Hindlimb muscle (tissue), 1 donor: ENCODE results near the gene TMTC1. TPM values are rescaled to one million over a fixed set of nuclear protein-coding genes. Genes with fewer than 3 reads are reported as not detected.
A peak's percentile ranks its signal among the peaks of the same experiment; 100 is the strongest.

Source experiments
- DNase-seq: peaks from one replicate; pipeline ENCODE4 v3.0.0-alpha.2; 2013
- polyA plus RNA-seq: library from polyadenylated mRNA; unstranded; fragments of 120-200 nt; gene quantifications from one replicate; pipeline ENCODE4 v1.2.1, GENCODE V29; 2013; ENCODE audit not compliant: insufficient read length

The TMTC1 gene
- polyA plus RNA-seq, 1 donor = 57.0 TPM

DNA sequence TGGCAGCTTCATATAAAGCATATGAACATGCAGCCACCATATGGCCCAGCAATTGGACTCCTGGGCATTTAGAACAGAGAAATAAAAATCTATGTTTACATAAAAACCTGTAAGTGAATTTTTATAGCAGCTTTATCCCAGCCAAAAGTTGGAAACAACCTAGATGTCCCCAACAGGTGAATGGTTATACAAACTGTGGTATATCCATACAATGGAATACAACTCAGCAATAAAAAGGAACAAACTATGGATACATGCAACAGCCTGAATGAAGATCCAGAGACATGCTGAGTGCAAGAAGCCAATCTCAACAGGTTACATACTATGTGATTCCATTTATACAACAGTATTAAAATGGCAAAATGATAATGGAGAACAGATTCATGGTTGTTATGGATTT lies 3.7 kb downstream of the TMTC1 start:
- no peak for DNase-seq

DNA sequence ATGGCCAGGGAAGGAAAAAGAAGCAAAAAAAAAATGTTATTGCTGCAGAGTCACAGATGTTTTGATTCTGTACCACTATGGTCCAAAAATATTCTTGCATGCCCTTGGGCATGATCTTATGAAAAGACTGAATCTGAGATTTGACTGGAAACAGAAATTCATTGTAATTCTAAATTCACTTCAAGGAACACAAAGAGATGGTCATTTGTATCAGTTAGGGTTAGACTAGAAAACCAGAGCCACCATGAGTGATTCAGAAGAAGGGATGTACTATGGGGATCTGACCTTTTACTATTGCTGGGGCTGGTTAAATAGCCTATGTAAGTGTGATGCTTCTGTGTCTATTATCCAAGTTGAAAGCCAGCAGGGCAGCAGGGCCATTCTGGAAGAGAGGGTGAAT lies 5.2 kb downstream of the TMTC1 start:
- no peak for DNase-seq

DNA sequence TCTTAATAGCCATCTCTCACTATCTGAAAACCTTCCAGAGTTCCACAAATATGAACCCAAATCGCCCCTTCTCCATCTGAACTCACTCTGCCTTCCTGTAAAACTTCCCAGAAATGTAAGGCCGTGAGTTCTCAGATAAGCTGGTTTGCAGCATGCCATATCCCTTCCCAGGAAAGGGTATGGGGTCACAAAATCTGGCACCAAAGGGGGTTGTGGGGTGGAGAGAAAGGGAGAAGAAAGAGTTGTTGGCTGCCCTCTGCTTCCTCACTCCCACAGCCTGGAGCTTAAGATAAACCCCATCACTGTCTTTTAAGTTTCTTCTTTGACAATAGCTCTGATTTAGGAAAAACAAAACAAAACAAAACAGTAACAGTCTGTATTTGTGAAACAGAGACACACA lies 10.7 kb downstream of the TMTC1 start:
- DNase-seq = no peak

DNA sequence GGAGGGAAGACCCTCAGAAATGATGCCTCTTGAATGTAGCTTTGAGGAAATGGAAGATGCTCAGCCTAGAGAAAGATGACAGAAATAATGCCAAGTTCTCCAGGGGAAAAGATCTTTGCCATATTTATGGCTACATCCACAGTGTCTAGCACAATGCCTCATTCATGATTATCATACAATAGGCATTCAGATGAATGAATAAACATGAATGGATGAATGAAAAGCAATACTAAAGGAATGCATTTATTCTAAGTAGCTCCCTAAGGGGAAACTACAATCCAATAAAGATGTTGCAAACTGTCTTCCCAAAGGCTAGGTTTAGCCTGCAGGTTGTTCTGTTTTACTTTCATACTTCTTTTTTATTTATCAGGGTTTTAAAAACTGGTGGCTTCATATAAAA lies 12.0 kb downstream of the TMTC1 start:
- DNase-seq = no peak

DNA sequence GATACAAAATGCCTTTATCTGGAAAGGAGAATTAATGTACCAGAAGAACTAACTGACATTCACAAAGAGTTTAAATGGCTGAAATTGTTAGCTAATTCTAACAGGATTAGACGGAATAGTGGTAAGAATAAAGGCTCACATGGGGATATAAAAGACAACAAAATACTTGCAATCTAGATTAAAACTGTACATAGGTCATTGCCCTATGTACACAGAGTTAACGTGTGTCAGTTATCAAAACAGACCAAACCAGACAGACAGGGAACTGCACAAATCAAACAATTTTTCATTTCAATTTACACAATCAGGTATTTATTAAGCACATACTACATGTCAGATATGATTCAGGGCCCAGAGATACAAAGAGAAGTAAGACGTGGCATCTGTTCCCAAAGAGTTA lies 12.6 kb downstream of the TMTC1 start:
- no peak for DNase-seq

DNA sequence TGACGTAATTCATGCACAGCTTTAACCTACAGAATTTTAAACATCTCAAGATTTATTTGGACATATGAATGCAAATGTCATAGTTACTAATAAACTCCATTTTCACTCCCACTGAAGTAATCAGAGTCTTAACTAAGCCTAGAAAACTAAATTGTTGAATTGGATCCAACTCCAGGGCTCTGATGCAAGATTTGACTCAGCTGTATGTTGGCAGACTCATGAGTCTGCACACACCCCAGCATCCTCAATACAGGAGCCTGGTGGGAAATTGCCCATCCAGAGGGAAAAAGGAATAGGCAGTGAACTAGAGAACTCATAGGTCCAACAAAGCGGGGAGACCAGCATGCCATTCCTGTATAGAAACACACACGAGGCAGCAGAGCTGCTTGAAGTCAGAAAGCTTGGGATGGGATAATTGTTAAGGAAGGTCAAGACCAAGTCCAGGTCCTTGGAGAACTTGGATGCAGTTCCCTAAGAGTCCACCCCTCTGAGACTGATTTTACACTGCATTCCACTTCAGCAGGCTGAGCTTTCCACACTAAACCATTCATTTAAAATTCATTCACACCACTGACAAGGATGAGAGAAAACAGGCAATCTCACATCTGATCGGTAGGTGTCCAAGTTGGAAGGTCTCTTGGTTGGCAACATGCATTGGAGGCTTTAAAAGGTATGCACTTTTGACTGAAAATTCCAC lies 14.4 kb downstream of the TMTC1 start:
- DNase-seq = no peak

DNA sequence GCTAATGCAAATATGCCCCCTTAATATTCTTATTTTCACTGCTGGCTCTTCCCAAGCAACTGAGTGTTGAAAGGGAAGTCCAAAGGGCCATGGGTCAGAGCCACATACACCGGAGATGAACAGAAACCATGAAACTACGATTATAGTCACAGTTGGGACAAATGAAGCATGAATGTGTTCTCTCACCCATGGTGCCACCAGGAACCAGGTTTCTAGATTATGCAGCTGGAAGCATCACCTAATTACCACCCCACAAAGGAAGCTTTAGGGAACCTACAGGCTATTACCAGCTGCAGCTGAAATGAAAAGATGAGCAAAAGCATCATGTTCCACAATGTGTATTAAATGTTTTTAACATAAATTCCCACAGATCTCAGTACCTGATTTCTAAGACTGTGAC lies 15.4 kb downstream of the TMTC1 start:
- DNase-seq = no peak

DNA sequence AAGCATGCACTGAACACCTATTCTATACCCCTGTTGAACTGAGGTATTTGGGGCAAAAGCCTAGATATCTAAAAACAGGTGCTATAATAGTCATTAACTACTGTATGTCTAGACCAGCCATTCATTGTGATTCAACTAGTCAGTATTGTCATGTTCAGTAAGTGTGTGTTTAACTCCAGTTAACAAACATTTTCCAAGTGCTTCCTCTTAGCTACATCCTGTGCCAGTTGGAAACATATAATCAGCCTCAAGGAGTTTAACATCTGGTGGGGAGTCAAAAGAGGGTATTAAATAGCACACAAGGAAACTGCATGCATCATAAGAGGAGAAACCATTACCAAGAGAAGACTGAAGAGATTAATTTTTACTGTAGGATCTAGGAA lies 20.4 kb downstream of the TMTC1 start:
- DNase-seq = peak; percentile 31

DNA sequence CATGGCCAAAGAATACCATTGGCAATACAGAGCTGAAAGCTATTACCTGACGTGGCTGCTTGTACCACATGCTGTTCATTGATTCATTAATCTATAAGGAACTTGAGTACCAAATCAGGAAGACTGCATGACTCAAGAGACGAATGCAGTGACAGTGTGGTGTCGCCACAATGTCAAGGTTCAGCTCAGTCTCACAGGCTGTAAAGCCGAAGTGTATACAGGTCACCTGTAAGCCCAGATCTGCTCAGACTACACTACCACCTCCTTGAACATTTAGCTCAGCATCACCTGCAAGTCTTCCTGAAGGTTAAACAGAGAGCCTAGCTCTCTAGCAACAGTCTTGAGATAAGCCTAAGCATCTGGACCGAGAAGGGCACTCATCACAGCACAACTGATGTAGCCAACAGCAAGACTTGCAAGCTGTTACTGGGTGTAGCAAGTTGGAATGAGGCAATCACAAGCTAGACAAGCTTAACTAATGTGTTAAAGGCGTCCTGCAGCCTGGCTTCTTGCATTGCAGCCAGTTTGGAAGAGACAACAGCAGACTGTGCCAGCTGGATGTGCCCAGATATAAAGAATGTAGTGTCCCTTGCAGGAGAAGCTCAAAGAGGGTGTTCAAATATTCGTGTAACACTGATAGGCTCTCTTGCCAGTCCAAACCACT lies 21.0 kb downstream of the TMTC1 start:
- DNase-seq = peak; percentile 48

DNA sequence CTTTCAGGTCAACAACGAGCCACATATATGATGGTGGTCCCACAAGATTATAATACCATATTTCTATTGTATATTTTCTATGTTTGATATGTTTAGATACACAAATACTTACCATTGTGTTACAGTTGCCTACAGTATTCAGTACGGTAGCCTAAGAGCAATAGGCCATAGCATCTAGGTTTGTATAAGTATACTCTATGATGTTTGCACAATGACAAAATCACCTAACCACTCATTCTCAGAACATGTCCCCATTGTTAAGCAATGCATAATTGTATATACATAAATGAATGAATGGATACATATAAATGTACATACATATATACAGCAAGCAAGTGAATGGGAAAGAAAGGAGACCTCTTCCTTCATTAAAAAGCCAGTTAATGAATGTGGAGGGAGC lies 23.8 kb downstream of the TMTC1 start:
- DNase-seq = no peak

DNA sequence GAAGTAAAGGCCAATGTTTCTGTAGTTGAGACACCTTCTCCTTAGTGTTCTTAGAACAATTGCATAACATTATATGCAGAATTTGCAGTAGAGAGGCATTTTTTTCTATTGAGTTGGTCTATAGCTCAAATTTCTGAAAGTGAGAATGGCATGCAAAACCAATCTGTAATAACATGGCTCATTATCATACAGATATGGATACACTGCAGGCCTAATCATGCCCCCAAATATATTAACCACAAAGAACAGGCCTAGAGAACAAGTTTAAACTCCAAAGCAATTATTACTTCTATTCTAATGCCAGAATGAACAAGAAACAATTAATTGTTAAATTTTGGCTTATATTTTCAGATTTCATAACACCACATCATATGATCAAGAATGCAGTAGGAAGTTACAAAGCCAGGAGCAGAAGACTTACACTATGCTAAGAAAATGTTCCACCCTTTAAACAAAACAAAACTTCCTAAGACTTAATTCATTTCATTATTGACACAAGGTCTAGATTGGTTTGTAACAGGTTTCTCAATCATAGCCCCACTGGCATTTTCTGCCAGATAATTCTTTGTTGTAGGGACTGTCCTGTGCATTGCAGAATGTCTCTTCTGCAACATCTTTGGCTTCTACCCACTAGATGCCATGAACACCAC lies 26.9 kb downstream of the TMTC1 start:
- DNase-seq = no peak

DNA sequence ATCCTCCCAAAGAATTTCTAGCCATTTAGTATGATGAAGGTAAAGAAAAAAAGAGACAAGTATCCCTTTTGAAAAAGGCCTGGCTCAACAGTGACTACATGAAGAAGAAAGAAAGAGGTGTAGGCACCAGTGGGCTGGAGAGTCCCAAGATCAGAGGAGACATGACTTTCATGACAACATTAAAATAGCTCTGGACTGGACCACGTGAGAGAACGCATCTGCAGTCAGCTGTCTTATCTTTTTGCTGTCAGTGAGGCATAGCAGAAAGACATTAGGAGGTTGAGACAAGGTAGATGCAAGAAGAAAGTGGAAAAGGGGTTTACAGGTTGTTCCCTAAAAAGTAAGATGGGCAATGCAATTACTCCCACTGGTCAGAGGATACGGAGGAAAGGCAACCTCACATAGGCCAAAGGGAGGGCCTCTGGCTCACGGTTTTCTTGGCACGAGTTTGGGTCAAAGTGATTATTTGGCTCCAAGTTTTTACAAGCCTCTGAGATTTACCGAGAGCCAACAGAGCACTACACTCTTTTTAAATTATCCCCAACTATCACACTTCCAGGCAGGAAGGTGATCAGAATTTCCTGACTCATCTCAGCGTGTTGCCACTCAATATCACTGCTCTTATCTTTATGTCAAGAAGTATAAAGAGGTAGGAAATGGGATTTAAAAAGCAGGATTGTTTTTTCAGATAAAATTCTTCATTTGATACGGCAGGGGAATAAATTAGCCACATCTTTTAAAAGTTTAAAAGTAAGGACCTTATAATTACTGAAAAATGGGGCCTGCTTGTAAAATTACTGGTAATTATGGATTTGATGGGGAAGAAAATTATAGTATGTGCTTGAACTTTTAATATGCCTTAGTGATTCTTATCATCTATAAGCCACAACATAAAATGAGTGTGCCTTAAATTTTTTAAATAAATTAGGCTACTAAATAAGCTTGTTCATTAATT lies 29.2 kb downstream of the TMTC1 start:
- no peak for DNase-seq

DNA sequence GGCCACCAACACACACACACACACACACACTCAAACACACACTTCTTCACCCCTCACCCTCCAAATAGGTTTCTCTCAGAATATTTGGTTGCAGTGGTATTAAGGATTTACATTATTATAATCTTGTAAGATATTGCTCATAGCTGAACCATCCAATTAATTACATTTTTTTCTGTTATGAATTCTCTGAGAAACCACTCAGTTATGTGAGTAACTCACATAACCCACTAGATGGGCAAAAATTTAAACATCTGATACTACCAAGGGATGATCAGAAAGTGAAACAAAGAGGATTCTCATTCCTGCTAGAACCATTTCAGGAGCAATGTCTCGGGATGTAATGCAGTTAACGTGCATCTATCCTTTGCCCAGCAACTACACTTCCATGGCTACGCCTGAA lies 31.6 kb downstream of the TMTC1 start:
- DNase-seq = no peak

DNA sequence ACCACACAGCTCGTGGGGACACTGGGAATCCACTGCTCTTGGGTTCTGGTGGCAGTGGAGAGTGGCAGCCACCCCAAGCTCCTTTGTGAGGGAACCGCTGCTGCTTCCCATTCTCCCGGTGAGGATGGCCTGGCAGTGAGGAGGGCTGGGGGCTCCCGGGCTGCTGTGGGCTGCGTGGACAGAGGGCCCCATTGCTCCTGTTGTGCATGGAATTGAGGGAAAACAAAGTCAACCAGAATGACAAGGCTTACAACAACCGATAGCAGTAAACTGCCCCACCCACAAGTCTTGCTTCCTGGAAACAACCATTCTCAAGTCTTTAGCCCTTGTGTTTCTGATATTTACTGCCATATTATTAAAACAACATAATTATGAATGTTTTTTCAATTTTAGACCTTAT lies 32.1 kb downstream of the TMTC1 start:
- no peak for DNase-seq

DNA sequence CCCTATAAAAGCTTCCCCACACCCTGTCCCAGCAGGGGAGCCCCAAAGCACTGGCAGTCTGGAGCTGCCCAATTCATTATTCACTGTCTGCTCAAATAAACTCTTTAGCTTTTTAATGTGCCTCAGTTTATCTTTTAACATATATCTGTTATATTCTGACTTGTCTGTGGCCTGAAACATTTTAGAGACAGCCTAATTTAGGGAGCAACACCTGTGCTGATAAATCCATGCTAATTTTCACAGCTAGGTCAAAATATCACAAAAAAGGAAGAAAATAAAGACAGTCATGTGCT lies 32.9 kb downstream of the TMTC1 start:
- no peak for DNase-seq

DNA sequence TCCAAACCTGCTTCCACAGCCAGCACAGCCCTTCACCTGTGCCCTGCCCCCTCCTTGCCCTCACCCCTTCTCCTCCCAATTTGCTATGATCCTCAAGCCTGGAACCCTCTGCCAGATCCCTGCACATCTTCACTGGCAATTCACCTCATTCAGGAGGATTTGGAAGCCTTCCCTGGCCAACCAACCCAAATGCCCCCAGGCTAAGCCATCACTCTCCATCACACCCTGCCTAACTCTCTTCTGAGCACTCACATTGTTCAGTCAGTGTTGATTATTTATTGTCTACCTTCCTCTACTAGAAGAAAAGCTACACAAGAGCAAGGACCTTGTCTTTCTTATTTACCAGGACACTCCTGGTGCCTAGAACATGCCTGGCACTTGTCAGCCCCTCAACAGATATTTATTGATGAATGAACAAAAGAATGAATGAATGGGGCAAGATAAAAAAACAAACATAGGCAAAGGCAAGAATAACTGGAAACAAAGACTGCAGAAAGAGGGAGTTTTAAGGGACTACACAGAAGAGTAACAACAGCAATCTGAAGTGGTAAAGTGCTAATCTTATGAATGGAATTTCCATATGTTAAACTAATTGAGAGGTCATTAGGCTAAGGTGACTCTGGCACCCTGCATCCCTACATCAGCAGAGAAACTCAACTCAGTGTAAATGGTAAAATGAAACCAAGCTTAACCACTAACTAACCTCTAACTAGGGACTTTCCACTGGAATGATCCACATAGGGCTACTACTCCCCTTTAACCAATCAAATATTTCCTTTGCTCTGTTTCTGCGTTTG lies 33.4 kb downstream of the TMTC1 start:
- no peak for DNase-seq

DNA sequence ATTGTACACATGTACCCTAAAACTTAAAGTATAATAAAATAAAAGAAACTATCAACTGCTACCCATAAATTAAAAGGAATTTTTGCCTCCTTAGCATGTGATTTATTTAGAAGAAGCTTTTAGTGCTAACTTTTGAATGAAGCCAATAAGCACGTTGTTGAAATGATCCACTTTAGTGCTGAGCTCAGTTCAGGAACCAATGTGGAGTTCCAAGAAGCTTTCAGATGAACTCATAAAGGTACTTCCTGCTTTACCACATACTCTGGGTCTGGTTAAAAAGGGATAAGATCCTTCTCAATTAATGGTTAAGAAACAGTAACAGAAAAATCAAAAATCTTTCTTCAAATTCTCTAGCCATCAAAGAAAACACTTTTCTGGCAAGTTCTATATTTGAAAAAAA lies 39.4 kb downstream of the TMTC1 start:
- DNase-seq = no peak

DNA sequence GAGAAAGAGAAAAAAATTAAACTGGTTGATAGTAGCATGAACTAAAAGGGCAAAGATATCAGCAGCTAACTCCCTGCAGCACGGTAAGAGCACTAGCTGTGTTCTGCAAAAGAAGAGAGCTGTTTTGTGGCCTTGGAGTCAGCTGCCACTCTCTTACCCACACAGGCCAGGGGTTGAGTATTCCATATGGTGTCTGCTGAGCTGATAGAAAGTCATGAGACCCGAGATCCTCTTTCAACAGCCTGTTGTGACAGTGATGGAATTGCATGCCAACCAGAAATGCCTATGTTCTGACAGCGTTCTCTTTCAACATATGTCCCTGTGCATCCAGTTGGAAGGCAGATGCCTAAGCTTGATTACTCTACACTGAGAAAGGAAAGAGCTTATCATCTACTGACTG lies 39.9 kb downstream of the TMTC1 start:
- DNase-seq = no peak

DNA sequence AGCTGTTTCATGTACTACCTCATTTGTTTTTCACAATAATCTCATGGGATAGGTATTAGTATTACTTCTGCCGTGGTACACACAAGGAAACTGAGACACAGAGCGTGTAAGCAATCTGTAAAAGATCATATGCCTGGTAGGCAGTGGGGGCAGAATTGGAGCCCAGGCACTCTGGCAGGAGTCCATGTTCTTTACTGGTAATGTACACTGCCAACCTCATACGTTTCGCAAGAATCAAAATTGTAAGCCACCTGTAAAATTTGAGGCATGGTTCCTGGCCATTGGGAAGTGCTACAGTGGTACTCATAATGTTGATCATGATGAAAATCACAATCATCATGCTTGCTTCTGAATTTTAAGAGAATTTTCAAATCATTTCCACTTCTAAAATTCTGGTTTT lies 40.7 kb downstream of the TMTC1 start:
- no peak for DNase-seq

DNA sequence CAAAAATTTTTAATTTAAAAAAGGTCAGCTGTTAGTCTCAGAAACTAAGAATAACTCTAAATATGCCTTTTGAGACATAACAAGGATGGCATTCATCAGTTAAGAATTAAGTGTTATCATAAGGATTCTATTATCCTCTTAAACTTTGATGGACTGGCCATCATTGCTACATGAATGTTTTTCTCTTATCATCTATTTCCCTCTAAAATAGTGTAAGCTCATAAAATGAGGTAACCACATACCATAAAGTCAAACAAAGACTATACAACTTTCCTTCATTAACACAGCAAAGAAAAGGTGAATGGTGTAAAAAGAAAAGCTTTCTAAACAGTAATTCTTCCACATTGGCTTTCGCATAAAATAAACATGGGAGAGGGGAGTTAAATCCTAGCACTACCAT lies 41.1 kb downstream of the TMTC1 start:
- DNase-seq = no peak

DNA sequence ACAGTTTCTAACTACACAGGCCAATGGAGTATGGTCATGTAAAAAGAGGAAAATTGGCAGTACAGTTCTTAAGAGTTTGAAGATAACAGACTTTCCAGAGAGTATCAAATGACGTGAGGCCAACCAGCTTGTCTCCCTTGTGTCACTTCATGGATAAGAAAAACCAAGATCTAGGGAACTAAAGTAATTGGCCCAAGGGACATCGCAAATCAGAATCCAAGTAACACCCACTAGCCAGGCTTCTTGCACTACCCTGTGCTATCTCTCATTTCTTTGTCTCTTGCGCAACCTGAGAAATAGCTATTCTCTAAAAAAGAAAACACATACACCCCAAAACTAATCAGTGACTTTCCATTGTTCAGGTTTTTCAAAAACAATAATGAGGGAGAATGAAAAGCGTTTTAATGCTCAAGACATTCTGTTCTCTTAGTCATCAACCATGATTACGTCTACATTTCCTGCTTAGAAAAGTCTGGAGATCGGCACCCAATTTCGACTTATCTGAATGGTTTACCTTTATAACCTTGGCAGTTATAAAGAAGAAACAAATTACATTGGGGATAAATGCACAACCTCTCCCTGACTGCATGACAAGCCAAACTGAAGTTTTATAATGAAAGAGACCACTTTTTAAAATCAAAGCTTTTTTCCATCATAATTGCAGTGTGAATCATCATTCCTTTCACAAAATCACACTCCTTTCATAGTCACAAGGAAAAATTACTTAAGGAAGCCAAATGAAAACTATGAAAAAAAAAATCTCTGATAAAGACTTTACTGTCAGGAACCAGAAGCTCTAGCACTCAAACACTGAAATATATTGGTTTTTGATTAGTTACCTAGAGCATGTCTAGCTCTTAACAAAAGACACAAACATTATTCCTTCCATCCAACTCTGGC lies 42.1 kb downstream of the TMTC1 start:
- no peak for DNase-seq
